ENCODE results near the gene MIPOL1.

GRCh38 chr14:37202265-37202664 lies 4.5 kb downstream of the MIPOL1 start:
- TF ChIP-seq, protein P1, sequence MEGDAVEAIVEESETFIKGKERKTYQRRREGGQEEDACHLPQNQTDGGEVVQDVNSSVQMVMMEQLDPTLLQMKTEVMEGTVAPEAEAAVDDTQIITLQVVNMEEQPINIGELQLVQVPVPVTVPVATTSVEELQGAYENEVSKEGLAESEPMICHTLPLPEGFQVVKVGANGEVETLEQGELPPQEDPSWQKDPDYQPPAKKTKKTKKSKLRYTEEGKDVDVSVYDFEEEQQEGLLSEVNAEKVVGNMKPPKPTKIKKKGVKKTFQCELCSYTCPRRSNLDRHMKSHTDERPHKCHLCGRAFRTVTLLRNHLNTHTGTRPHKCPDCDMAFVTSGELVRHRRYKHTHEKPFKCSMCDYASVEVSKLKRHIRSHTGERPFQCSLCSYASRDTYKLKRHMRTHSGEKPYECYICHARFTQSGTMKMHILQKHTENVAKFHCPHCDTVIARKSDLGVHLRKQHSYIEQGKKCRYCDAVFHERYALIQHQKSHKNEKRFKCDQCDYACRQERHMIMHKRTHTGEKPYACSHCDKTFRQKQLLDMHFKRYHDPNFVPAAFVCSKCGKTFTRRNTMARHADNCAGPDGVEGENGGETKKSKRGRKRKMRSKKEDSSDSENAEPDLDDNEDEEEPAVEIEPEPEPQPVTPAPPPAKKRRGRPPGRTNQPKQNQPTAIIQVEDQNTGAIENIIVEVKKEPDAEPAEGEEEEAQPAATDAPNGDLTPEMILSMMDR (IDR thresholded peaks at IDR 0.05), result no peak
- no peak for TF ChIP-seq POLR2A (IDR thresholded peaks at IDR 0.05)
